OCI-M2 (cell line): ENCODE measurements around the gene ACY1.
"Not testable (repeated sequence)": the region's sequence is repeated elsewhere in the genome, so short reads cannot be mapped to it uniquely, and the experiment has no call there.

Experiments
- DNase-seq: peaks from one replicate; lab custom pipeline; 2025; ENCODE audit not compliant: unreplicated experiment; lab: John Stamatoyannopoulos, UW

Gene ACY1

GRCh38 chr3:52023860-52024764 lies 40.8 kb downstream of the ACY1 start:
- no peak for DNase-seq

GRCh38 chr3:52024765-52025452 lies 41.6 kb downstream of the ACY1 start:
- DNase-seq, result no peak

- DNase-seq, result no peak
Observed at GRCh38 chr3:52025453-52025852, 42.1 kb downstream of the ACY1 start.

- no peak for DNase-seq
Observed at GRCh38 chr3:52026041-52026440, 42.7 kb downstream of the ACY1 start.

GRCh38 chr3:52028572-52028971 lies 45.2 kb downstream of the ACY1 start:
- no peak for DNase-seq

GRCh38 chr3:52029053-52029452 lies 45.7 kb downstream of the ACY1 start:
- no peak for DNase-seq

- no peak for DNase-seq
Observed at GRCh38 chr3:52029535-52029934, 46.2 kb downstream of the ACY1 start.

GRCh38 chr3:52030714-52031310 lies 47.5 kb downstream of the ACY1 start:
- DNase-seq, result no peak

- DNase-seq, result no peak
Observed at GRCh38 chr3:52031896-52032295, 48.6 kb downstream of the ACY1 start.

GRCh38 chr3:52032702-52033408 lies 49.5 kb downstream of the ACY1 start:
- no peak for DNase-seq

GRCh38 chr3:52033748-52034147 lies 50.4 kb downstream of the ACY1 start:
- not testable (repeated sequence) for DNase-seq

- no peak for DNase-seq
Observed at GRCh38 chr3:52034212-52034611, 50.9 kb downstream of the ACY1 start.

- DNase-seq, result no peak
Observed at GRCh38 chr3:52034651-52035050, 51.3 kb downstream of the ACY1 start.

- no peak for DNase-seq
Observed at GRCh38 chr3:52036222-52036694, 52.9 kb downstream of the ACY1 start.

- no peak for DNase-seq
Observed at GRCh38 chr3:52036829-52037228, 53.5 kb downstream of the ACY1 start.

- DNase-seq, result no peak
Observed at GRCh38 chr3:52037291-52037690, 54.0 kb downstream of the ACY1 start.

GRCh38 chr3:52038227-52038626 lies 54.9 kb downstream of the ACY1 start:
- DNase-seq, result no peak
